GM19438 (cell line): Measurements from ENCODE around the gene ZNF668.

ENCODE experiments used
- ATAC-seq: cut with Tn5 transposase; IDR thresholded peaks from one replicate; pipeline ENCODE4 v1.9.1; 2021; ENCODE audit warnings: low read depth; ENCODE audit not compliant: unreplicated experiment

Gene ZNF668

DNA sequence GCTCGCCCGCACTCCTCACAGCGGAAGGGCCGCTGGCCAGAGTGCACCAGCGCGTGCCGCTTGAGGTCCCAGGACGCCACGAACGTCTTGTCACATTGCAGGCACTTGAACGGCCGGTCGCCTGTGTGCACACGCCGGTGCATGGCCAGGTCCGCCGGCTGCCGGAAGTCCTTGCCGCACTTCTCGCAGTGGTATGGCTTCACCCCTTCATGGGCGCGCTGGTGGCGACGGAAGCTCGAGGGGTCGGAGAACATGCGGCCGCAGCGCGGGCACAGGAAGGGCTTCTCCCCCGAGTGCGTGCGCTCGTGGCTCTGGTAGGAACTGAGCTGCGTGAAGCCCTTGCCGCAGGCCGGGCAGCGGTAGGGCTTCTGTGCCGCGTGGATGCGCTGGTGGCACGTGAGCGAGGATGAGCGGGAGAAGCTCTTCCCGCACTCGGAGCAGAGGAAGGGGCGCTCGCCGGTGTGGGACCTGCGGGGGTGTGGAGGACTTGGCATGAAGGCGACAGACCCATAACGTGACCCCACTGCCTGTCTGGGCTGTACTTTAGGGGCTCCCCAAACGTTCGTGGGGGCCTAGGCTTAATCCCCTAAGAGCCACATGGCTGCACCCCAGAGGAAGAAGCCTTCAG lies 12.1 kb downstream of the ZNF668 start:
- no peak for ATAC-seq

DNA sequence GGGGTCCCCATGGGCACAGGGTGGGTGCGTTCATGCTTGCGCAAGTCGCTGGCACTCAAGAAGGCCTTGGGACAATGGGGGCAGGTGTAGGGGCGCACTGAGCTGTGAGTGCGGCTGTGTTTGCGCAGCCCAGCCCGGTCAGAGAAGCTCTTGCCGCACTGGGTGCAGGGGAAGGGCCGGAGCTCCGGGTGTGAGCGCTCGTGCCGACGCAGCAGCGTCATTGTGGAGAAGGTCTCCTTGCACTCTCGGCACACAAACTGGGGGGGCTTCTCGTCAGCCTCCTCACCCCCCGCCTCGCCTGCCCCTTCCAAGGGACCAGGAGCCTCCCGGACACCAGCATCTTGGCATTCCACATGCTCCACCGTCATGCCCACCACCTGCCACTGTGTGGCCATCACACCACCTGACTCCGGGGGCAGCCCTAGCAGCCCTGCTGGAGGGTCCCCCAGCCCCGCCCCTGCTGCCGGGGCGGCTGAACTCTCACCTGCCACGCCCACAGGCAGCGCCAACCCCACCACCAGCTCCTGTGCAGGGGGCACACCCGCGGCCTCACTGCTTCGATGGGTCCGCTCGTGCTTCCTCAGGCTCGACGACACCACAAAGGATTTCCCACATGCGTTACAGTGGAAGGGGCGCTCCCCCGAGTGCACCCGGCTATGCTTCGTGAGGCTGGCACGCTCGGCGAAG lies 12.8 kb downstream of the ZNF668 start:
- ATAC-seq: no peak

DNA sequence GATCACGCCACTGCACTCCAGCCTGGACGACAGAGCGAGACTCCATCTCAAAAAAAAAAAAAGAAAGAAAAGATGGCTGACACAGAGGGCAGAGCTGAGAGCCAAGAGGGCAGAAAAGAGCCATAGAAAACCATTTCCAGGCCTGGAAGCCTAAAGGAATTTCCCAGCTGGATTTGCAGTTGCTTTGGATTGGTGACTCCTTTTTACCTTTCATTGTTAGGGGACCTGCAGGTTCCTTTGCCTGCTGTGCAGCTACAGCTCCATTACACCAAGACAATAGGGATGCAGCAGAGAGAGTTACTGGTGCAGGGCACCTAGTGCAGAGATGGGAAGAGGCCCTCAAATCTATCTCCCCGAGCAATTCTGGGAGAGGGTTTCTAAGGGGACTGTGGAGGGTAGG lies 18.4 kb downstream of the ZNF668 start:
- ATAC-seq: no peak

DNA sequence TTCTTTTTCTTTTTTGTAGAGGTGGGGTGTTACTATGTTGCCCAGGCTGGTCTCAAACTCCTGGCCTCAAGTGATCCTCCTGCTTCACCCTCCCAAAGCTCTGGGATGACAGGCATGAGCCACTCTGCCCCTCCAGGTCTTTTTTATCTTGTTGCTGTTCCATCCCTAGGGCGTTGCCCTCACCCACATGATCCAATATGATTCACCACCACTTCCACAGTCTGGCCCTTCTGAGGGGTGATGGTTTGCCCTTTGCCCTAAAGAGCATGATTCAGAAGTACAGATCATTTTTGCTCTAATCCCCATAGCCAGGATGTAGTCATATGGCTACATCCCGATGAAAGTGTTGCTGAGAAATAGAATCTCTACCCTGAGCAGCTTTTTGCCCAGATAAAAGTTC lies 21.9 kb downstream of the ZNF668 start:
- ATAC-seq: no peak

- ATAC-seq: no peak
These were observed 23.6 kb downstream of the ZNF668 start for GRCh38 chr16:31050280-31051030.

GRCh38 chr16:31043898-31044481 lies 30.1 kb downstream of the ZNF668 start:
- ATAC-seq: no peak

- ATAC-seq: no peak
These were observed 30.7 kb downstream of the ZNF668 start for GRCh38 chr16:31043352-31043751.

- no peak for ATAC-seq
These were observed 31.2 kb downstream of the ZNF668 start for GRCh38 chr16:31042866-31043265.

DNA sequence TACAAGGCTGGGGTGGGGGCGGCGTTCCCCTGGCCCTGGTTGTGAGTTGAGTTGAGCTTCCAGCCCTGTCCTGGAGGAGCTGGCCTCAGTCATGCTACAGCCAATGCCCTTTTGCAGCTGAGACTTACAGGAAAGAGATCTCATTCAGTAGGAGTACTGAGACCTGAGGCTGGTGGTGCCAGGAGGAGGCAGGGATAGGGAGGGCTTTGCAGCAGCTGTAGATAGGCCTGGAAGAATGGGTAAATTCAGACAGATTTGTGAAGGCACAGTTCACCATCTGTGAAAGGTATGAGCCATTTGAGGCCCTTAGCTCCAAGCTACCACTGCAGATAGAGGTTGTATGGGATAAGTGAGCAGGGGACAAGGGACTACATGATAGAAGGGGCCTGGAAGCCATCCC lies 35.0 kb downstream of the ZNF668 start:
- ATAC-seq: no peak

GRCh38 chr16:31036691-31037090 lies 37.3 kb downstream of the ZNF668 start:
- ATAC-seq: no peak

DNA sequence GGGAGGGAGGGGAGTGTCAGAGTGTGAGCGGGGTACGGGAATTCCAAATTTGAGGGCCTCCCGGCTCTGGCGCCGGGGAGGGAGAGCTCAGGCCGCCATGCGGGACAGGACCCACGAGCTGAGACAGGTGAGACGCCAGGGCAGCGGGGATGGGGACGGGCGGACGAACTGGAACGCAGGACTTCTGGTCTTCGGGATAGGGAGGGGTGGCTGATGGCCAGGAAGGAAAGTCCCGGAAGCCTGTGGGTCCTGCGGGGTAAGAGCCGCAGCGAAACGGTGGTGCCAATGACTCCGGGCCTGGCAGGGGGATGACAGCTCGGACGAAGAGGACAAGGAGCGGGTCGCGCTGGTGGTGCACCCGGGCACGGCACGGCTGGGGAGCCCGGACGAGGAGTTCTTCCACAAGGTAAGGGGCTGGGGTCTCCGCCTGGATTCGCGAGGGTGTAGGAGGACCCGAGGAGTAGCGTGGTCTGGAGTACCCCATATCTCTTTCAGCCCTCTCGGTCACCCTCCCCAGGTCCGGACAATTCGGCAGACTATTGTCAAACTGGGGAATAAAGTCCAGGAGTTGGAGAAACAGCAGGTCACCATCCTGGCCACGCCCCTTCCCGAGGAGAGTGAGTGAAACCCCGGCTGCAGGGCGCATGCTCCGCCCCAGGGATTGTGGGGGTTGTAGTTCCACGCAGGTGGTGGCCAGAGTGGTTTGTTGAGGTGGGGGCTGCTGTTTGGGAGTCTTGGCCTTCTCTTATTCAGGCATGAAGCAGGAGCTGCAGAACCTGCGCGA lies 40.1 kb downstream of the ZNF668 start:
- peak; percentile 39 for ATAC-seq

- ATAC-seq: peak; percentile 76
These were observed 41.0 kb downstream of the ZNF668 start, which contains the start of gene STX4 for GRCh38 chr16:31032736-31033708. STX4 (plus strand) TSS chr16:31033558; CDS start chr16:31033806, 248 bp downstream.

- ATAC-seq: no peak
These were observed 42.8 kb downstream of the ZNF668 start for GRCh38 chr16:31031276-31031675.

- ATAC-seq: no peak
These were observed 44.8 kb downstream of the ZNF668 start for GRCh38 chr16:31029272-31029671.

- no peak for ATAC-seq
These were observed 48.7 kb downstream of the ZNF668 start for GRCh38 chr16:31025339-31025738.

DNA sequence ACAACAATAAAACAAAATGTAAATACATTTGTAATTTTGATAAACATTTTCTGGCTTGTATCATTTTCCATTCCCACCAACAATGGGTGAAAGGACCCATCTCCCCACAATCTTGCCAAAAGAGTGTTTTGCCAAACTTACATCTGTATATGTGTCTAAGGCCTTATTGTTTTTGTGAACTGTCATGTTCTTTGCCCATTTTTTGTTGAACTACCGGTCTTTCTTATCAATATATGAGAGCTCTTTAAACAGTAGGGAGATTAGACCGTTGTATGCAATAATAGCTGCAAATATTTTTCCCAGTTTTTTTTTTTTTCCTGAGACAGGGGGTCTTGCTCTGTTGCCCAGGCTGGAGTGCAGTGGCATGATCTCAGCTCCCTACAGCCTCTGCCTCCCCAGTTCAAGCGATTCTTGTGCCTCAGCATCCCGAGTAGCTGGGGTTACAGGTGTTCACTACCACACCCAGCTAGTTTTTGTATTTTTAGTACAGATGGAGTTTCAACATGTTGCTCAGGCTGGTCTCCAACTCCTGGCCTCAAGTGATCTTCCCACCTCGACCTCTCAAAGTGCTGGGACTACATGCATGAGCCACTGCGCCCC lies 50.3 kb downstream of the ZNF668 start:
- ATAC-seq: no peak

GRCh38 chr16:31023252-31023602 lies 50.8 kb downstream of the ZNF668 start:
- no peak for ATAC-seq

DNA sequence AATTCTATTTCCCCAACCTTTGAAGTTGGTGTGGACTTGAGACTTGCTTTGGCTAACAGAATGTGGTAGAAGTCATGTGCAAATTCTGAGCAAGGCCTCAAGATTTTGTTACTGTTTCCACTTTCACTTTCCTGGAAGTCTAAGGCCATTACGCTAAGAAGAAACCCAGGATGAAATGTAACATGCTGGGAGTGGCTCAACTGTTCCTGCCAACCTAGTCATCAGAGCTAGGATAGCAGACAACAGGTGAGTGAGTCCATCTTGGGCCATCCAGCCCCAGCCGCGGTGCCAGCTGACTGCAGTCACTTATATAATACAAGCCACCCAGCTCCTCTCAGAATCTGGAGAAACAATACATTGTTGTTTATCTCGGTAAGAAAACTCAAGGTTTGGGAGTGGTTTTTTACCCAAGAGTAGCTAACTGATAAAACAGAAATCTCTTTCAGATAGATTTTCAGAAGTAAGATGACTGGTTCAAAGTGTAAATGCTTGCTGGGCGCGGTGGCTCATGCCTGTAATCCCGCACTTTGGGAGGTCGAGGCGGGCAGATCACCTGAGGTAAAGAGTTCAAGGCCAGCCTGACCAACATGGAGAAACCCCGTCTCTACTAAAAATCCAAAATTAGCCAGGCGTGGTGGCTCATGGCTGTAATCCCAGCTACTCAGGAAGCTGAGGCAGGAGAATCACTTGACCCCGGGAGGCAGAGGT lies 51.3 kb downstream of the ZNF668 start:
- no peak for ATAC-seq
